Activated CD4-positive, CD25-positive, alpha-beta regulatory T cell (primary cell): ENCODE data around the gene UTRN.

ENCODE experiments used
- DNase-seq, 4 experiments: peaks; one replicate each; lab custom pipeline; 2025; lab: John Stamatoyannopoulos, UW

UTRN gene

DNA sequence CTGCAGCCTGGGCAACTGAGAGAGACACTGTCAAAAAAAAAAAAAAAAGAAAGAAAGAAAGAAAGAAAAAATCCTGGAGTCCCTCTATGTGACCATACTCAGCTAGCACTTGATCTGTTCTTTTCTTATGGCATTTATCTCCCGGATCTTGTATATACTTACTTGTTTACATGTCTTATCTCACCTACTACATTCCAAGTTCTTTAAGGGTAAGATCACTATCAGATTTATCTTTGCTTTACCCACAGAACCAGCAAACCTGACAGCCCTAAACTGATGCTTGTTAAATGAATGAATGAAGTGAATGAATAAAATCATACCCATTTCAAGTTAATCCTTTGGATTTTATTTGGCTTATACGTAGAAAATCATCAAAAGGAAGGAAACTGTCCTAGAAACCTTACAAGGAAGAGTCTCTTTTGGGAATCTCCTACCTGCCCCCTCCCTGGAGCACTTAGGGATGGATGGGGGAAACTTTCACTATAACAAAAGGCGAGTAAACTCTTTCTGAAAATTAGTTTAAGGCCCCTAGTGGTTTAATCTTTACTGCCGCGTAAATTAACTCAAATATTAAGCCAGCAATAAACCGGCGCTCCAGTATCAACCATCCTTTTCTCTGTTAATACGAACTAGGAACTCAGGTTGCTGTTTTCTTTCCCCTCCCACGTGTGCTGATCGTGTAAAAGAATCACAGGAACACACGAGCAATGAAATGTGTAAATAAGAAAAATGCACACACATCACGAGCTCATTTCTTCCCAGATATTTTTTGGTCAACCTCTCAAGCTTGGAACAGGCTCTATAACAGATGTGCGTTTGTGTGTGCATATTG, 1.3 kb upstream of the UTRN start:
- no peak for DNase-seq

- no peak for DNase-seq
Measured at GRCh38 chr6:144284478-144284782, 705 bp upstream of the UTRN start.

GRCh38 chr6:144285548-144285797, 338 bp downstream of the UTRN start:
- no peak for DNase-seq

- DNase-seq = peak in 2 of 4 experiments; percentile 5 to 13
Measured at GRCh38 chr6:144285798-144286502, 815 bp downstream of the UTRN start.

- no peak for DNase-seq
Measured at GRCh38 chr6:144286503-144287393, 1.6 kb downstream of the UTRN start.

DNA sequence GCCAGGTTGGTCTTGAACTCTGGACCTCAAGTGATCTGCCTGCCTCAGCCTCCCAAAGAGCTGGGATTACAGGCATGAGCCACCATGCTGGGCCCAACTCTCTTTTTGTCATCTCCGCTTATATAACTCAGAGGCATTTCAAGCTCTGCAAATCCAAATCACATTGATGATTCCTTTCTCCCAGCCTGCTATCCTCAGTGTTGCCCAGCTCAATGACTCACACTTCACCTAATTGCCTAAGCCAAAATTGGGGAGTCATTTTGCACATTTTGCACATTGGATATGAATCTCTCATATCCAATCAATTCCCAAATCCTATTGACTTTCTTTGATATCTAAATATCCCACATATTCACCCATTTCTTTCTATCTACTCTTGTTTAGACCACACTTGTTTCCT, 3.9 kb downstream of the UTRN start:
- no peak for DNase-seq

- no peak for DNase-seq
Measured at GRCh38 chr6:144292372-144292771, 7.2 kb downstream of the UTRN start.

DNA sequence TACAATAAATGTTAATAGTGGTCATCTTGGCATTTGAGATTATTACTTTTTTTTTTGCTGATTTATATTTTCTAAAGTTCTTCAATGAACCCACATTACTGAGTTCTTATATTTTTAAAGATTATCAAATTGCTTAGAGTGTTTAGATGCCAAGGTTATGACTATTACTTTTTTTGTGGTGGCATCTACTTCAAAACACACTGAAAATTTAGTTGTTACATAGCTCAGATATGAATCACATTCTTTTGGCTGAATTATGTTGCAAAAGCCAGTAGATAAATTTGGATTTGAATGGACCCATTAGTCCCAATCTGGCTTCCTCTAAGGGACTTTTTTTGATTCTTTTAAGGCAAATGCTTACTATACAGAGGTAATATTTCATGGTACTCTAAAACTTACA, 8.9 kb downstream of the UTRN start:
- DNase-seq = no peak

DNA sequence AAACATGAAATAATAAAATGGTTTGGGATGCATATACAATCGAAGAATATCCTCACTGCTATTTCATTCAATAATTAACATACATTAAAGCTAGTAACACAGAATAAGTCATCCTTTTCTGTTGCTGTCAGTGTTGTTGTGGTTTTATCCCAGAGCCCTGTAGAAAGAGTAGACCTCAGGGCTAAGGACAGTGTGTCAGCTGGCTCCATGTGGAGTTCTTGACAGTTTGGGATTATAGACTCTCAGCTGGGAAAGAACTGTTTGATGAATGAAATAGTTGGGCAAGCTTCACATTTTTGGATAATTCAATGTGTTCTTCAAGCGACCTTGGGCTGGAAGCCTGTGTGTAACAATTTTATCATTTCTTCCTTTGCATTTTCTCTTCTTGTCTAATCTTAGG, 10.1 kb downstream of the UTRN start:
- DNase-seq = no peak

DNA sequence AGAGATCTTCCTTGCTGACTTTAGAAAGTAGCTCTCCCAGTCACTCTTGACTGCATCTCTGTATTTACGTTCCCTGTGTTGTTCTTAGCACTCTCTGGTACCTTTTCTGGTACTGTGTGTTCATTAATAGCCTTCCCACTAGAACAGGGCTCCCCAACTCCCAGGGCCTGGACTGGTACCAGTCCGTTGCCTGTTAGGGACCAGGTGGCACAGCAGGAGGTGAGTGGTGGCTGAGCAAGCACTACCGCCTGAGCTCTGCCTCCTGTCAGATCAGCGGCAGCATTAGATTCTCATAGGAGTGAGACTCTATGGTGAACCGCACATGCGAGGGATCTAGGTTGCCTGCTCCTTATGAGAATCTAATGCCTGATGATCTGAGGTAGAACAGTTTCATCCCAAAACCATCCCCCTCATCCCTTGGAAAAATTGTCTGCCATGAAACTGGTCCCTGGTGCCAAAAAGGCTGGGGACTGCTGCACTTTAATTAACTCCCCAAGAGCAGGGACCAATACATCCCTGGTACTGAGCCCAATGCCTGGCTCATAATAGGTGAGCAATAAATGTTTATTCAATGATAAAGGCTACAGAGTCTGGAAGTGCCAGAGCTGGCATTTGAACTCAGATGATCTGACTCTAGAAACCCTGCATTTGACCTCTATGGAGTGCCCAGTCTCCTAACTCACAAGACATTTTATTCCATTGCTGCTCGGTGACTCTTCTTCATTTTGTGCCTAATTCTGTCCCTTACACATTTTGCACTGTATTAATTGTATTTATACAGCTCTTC, 11.0 kb downstream of the UTRN start:
- no peak for DNase-seq

- no peak for DNase-seq
Measured at GRCh38 chr6:144296973-144297372, 11.8 kb downstream of the UTRN start.

DNA sequence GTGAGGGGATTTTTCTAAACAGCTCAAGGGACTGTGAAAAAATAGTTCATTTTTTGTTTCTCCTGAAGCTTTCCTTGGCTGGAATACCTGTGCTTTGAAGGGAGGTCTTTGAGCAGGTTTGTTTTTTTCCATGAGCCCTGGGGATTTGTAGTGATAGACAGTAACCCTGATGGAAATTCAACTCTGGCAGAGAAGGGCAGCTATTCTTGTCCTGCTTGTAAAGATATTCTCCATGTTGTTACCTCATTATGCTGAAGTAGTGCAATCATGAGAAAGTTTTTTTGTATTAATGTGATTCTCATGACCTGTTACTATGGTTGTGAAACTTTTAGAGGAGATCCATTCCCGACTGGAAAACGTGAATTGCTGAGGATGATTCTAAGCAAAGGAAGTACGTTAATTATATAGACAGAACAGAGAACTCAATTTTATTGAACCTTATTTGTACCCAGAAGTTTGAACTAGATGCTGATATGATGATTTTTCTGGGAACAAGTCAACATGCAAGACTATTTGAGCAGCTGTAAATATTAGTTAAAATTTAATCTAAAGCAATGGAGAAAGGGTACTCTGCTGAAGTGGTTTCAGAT, 12.5 kb downstream of the UTRN start:
- no peak for DNase-seq

- DNase-seq = no peak
Measured at GRCh38 chr6:144298194-144298593, 13.1 kb downstream of the UTRN start.

GRCh38 chr6:144298916-144299315, 13.8 kb downstream of the UTRN start:
- no peak for DNase-seq

DNA sequence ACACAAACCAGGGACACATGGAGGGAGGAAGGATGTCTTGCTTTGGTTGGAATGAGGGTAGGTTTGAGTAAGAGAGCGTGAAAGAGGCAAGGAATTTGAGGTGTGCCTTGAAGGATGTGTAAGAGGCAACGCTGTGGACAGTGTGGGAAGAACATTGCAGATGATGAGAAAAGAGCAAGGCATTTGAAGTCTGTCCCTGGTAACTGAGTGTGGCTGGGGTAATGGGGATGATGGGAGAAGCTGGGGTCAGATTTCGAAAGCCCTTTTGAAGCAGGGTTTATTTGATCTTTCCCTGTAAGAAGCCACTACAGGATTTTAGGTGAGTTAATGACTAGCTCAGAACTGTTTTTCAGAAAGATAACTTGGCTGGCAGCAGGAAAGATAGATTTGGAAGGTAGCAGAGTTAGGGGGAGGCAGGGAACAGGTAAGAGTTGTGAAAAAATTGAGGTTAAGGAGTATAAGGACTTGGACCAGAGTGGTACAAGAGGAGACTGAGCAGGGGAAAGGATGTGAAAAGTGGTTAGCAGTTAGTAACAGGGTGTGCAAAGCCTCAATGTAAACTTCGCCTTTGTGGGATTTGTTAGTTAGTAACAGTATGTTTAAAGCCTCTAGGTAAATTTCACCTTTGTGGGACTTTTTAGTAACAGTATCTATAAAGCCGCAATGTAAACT, 17.7 kb downstream of the UTRN start:
- DNase-seq = no peak

DNA sequence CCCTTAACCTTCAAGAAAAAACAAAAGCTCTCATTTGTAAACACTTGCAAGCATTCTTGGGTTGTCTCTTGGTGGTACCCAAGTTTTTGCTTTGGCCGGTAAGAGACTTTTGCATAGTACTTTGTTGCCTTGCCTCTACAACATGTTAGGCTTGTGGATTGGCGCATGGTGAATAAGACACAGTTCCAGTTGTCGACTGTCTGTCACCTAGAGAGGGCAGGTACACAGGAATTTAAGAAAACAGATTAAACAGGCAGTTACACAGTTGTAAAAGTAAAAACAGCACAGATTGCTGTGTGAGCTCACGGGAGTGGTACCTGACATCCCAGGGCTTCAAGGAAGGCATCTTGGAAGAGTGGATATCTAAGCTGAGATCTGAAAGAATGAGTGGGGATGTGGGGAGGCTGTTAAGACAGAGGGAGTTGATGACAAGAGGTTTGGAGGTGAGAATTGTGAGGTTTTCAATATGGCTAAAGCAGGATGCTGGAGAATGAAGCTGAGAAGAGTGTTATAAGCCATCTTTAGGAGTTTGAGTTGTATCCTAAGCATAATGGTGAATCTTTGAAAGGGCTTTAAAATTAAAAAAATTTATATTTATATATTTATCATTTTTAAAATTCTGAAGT, 19.2 kb downstream of the UTRN start:
- DNase-seq = no peak

- DNase-seq = no peak
Measured at GRCh38 chr6:144305567-144305966, 20.4 kb downstream of the UTRN start.

- DNase-seq = no peak
Measured at GRCh38 chr6:144305985-144306384, 20.9 kb downstream of the UTRN start.

DNA sequence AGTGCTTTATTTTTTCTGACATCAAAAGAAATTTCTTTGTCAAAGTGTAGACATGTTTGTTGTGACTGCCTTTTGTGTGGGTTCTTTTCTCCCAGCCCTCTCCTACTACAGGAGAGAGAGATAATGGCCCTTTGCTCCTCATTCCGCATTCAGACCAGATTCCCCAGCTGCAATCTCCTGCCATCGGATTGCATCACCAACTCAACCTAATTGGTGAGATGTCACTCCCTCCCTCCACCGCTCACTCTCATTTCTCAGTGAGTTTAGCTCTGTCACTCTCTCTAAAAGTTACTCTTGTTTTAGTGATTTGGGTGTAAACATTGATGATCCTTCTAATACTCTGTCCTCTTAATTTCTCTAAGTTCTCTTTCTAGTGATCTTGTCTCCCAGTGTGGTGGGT, 22.7 kb downstream of the UTRN start:
- DNase-seq = no peak

DNA sequence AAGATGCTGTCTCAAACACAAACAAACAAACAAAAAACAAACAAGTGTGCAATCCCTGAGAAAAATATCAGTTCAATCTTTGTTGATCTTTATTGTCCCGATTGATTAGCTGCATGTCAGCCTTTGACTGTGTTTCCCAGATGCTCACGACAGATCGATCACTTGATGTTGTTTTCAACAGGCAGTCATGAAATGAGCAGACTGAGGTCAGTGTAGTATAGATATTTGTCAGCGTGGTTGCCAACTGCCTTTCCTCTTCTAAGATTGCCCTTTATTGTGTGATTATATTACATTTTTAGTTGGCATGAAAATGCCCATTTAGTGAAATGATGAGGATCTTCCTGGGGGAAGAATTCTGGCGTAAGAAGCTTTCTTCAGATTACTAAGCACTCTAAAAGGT, 25.6 kb downstream of the UTRN start:
- DNase-seq = no peak

DNA sequence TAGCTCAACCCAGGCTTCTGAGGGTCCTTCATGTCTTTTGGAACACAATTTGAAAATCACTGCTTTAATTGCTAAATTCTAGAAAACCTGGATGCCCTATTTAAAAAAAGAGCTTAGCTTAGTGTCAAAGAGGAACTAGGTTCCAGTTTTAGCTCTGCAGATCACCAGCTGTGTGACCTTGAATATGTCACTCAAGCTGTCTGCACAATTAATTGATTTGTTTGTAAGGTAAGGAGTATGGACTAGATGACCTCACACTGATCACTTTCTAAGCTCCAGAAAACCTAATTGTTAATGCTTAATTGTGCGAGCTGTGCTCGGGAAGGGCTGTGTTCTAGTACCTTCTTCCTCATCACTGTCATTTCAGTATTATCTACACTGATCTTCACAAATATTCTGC, 26.2 kb downstream of the UTRN start:
- DNase-seq = no peak
